Erythroblast (primary cell): ENCODE measurements around the gene SPATA46.

Source experiments
- GATA1 ChIP-seq: IDR thresholded peaks from 2 replicates; pipeline ENCODE4 v1.6.1; 2011; ENCODE audit warnings: low read depth, mild to moderate bottlenecking, control low read depth, low read length, moderate library complexity
- POLR2A ChIP-seq: IDR thresholded peaks from 2 replicates; pipeline ENCODE4 v1.6.1; 2011; ENCODE audit warnings: mild to moderate bottlenecking, low read length

- TF ChIP-seq POLR2A = no peak
- TF ChIP-seq GATA1 = no peak
Measured at GRCh38 chr1:162421258-162422164, 44.9 kb upstream of the SPATA46 start.
